ENCODE measurements around the gene ACY1.

GRCh38 chr3:51946796-51947195 is 36.5 kb upstream of the ACY1 start:
- TF ChIP-seq CTCF (IDR thresholded peaks at IDR 0.05; ENCODE audit: borderline replicate concordance, extremely low read depth, low read length, poor library complexity, severe bottlenecking) (no peak), EZH2 (IDR thresholded peaks at IDR 0.05; ENCODE audit: borderline replicate concordance, low read depth, low read length, severe bottlenecking) (no peak)

All from DND-41 (cell line).